NCI-H2107 treated with DMSO at 0.1 percent for 48 hours (cell line): ENCODE measurements around the gene DDX10.

Experiments
- DNase-seq: peaks from one replicate; lab custom pipeline; 2025; ENCODE audit not compliant: unreplicated experiment; lab: John Stamatoyannopoulos, UW

Gene DDX10

DNA sequence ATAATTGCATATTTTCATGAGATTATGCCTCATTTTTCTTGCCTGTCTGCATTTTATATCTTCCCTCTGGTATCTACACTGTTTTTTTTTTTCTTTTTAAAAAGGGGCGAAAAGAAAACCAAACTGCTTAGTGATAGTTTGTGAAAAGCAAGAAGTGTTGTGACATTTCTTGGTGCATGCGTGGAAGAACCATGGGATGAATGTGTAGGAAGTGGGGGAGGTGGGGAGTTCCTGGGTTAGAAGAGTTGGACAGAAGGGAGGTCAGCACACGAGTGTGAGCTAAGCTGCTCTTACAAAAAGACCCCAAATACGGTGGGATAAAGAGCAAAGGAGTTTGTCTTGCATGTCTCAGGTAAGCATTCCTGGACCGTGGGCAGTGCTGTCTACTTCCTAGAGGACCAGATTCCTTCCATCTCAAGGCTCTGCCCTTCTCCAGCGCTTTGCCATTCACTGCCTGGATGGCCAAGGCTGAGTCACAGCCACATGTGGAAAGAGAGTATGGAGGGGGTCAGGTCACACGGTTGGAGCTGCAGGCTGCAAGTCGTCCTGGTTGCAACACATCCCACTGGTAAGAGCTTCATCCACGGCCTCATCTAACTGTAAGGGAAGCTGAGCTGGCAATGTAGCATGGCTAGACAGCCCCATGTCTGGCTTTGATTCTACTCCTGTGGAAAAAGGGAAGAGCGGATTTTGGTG lies 300.6 kb downstream of the DDX10 start:
- DNase-seq: no peak

DNA sequence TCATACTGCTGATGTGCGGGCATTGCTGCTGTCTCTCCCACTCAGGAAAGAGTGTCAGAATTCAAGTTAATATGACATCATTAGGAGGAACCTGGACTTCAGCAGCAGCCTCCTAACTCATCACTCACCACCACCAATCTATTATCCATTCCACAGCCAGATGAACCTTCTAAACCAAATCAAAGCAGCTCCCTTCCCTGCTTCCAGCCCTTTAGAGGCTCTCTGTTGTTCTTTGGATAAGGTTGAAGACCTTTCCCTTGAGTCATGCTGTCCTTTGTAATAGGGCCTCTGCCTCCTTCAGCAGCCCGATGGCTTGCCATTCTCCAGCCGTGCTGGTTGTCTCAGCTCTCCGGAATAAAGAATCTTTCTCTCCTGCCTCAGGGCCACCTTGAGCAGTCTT lies 301.3 kb downstream of the DDX10 start:
- DNase-seq: no peak

DNA sequence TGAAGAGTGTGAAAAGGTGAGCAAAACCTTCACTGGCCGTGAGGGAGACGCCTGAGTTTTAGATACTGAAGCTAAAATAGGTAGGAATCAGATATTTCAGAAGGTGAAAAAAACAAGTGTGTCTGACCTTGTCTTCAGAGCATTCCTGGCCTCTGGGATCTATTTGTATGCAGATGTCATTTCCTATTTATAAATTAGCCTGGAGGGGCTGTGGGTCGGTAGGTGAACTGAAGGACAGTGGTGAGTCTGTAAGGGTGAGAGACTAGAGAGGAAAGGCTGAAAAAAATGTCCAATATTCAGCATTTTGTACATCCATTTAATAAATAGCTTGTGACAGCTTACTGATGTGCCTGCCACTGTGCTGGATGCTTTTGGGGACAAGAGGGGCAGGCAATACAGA lies 302.1 kb downstream of the DDX10 start:
- no peak for DNase-seq

DNA sequence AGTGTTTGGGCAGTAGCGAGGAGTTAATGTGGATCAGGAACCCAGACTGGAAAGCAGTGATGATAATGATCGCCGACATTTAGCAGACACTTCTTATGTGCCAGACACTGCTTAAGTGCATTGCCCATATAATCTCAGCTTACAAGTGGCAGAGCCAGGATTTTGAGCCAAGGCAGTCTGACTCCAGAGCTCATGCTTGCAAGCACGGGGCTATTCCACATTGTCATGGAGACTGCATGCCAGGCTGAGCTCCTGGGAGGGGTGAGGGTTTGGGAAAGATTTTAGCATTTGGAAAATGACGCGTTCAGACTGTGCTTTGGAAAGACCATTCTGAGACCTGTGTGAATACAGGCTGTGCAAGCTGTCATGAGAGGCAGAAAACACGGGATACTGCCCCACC lies 302.7 kb downstream of the DDX10 start:
- DNase-seq: no peak

DNA sequence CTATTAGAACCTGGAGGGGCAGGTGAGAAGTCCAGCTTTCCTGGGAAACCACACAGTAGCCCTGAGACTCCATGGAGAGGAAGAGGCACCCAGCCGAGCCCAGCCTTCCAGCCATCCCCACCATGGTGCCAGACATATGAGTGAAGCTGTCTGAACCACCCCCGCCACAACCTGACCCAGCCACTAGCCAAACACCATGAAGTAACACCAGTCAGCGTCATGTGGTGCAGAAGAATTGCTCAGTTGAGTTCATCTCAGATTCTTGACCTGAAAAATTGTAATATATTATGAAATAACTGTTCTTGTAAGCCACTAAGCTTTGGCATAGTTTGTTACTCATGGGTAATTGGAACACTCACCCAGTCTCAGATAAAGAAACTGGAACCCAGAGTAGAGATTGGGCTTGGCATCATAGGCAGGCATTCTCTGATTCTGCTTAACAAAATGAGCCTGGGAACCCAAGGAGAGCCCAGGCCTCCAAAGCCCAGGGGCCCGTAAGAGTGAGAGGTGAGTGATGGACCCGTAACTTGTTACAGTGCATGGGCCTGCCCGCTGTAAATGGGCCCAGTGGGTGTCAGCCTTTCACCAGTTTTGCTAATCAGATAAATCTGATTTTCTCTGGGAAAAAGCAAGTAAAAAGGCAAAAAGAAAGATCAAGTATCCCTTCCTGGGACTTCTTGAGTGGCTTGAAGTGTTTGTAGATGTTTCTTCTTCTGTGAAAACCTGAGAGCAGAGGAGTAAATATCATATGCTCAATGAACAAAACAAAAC lies 305.5 kb downstream of the DDX10 start:
- no peak for DNase-seq

DNA sequence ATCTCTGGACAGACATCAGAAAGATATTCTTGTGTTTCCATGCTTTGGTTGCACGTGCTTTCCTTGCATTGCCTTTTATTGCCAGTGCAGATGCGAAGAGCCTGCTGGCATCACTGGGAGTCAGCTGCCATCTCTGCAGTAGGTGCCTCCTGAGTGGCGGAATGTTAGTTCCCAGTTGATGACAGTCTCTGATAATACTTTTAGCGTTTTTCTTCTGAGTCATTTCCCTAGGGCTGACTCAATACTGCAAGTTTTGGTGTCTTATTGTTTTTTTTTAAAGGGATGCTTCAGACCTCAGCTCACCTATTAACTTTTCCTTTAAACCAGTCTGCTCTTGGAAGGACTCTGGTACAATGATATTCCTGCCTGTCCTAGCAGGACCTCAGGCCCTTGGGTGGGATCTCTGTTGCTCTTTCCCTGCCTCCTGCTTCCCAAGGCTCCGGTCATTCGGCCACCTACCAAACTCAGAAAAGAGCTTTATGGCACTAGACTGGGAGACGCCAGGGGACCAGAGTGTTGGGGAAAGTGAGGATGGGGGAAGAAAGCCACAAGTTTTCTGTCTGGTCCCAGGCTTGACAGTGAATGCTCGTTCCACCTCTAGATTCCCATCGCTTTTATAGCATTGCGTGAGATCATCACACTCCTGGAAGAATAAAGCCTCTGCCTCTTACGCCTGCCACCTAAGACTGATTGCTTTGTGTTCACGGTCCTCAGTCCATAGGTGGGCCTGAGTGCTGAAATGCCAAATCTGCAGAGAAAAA lies 308.7 kb downstream of the DDX10 start:
- no peak for DNase-seq

DNA sequence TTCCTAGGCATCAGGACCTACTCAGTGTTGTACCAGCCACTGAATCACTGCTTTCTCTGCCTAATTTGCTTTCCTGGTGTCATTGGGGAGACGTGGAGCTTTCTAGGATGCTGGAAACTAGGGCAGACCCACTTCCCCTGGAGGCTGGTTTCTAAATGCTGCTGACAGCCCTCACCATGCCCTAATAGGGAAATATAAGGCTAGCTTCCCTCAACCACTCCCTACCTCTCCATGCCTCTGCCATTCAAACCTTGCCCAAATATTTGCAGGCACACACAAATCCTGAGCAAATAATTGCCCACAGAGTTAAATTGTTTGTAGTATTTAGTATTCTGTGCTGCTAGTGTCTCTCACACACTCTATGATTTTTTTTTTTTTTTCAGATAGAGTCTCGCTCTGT lies 310.2 kb downstream of the DDX10 start:
- no peak for DNase-seq

DNA sequence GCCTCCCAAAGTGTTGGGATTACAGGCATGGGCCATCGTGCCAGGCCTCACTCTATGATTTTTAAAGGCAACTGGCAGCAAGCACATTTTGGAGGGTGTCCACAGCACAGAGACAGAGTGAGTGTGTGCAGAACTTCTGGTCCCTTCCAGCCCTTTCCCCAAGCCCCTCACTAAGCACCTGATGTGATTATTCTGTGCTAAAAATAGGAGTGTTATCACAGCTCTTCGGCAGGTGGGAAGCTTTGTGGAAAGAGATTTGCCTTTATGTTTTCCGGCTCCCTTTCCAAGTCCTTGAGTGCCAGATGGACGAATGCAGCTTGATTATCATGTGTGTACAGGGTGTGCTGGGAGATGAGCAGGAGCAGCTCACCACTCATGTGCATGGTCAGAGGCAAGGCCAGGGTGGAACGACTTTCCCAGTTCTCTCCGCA lies 310.8 kb downstream of the DDX10 start:
- DNase-seq: peak; percentile 9

DNA sequence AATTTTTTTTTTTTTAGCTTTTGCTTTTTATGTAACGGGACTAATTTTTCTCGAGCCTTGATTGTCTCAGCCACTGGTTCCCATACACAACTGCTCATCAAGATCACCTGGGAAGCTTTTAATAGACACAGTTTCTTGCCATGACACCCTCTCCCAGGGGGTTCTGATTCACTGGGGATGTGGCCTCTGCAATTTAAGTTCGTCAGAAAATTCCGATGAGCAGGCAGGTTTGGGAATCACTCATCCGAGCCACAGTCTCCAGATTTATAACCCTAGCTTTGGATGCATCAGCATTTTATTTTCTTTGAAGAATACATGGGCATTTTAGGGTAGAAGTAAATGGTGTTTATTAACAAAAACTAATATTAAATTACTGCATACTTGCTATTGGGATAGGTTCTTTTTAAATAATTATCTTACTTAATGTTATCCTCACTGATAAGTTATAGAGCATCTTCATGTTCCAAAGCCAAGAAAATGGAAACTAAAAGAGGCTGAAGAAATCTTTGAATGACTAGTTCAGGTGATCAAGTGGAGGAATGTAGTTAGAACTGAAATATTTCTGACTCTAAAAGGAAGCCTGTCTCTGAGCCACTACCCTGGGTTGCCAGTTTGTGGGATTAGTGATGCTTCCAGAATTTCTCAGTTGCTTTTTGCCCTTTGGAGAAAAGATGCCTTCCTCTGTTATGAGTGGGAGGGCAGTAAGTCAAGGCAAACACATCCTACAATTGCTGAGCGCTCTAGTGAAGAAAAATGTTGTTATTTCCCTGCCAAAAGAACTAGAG lies 319.0 kb downstream of the DDX10 start:
- no peak for DNase-seq

DNA sequence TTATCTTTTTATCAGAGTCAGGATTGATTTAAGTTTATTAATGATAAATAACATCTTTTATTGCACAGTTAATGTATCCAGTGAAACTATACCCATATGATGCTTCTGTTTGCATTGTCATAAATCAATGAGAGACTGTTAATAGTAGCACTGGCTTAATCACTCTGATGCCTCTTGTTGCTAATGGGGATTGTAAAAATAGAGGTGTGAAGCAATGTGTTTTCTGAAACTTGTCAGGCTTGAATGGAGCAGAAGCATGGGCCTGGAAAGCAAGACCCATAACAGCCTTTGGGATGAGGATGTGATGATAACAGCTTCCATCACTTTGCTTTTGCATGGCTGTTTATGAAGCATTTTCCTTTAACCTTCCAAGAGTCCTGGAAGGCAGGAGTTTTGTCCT lies 319.7 kb downstream of the DDX10 start:
- no peak for DNase-seq

DNA sequence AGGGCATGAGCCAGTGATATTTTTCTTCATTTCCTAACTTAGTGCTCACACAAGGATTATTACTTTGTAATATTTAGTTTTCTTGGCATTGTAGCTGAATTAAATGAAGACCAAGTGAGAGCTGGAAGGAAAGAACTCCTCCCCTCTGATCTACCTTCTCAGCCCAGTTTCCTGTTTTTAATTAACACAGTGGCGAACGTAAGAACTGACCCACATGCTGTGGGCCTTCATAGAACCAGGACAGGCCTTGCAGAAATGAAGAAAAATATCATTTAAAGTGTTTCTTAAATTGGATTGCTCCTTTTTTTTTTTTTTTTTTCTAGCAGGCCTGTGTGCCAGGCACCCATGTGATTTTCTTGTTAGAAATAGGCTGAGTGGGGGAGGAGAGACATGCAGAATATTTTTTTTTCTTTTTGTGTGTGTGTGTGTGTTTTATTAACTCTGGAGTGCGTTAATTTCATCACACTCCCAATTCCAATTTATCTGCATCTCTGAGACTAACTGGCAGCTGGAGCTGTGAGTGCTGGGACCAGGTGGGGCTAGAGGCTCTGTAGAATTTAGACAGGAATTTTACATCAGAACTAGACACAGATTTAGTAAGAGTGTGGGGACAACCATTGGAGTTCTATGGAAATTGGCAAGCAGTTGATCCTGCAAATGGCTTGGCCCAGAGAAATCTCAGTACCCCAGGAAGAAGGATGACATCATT lies 320.5 kb downstream of the DDX10 start:
- DNase-seq: no peak

DNA sequence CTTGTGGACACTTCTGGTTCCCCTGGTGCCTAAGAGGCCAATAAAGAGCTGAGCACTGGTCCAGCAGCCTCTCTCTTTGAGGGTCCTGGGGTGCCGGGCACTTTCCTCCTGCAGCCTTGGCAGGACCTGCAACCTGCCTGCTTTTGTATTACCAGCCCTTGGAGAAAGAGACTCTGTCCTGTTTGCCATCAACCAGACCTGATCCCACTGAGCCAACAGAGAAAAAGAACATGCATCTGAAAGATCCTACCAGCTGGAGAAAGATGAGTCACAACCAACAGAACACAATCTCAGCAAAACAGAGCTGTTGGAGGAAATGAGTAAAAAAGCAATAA lies 321.0 kb downstream of the DDX10 start:
- DNase-seq: no peak
